MCF 10A (cell line): Measurements from ENCODE around the gene BRD2. TPM values are rescaled to one million over a fixed set of nuclear protein-coding genes. Genes with fewer than 3 reads are reported as not detected.

ENCODE experiments used
- BruUV-seq: library from RNA; stranded (reverse); fragments of 400-500 nt; replicated peaks from 2 replicates; lab custom pipeline; 2021; lab: Mats Ljungman, UMichigan
- CTCF ChIA-PET: fragments of 300-600 bp; sonication (Branson Sonifier 250); formaldehyde crosslinking; extraction: SDS; loops from one replicate; lab custom pipeline; 2021; ENCODE audit warnings: antibody characterized with exemption, inconsistent platforms; lab: Yijun Ruan, JAX
- POLR2A ChIA-PET: fragments of 300-600, 350-650 bp; sonication (Branson Sonifier 250); formaldehyde crosslinking; extraction: SDS; loops from one replicate; lab custom pipeline; 2020; ENCODE audit warnings: antibody characterized with exemption, inconsistent platforms; lab: Yijun Ruan, JAX
- DNase-seq: peaks from one replicate; pipeline ENCODE4 v3.0.0-alpha.2; 2018; ENCODE audit not compliant: unreplicated experiment
- H3K27ac Mint-ChIP-seq: one replicate; pipeline ENCODE4 v1.8.0; 2022; ENCODE audit warnings: mild to moderate bottlenecking, low read depth, mixed read lengths; ENCODE audit not compliant: unreplicated experiment
- H3K27me3 Mint-ChIP-seq: one replicate; pipeline ENCODE4 v1.8.0; 2022; ENCODE audit warnings: mixed read lengths; ENCODE audit not compliant: insufficient read depth, unreplicated experiment
- H3K36me3 Mint-ChIP-seq: one replicate; pipeline ENCODE4 v1.8.0; 2022; ENCODE audit warnings: mild to moderate bottlenecking, moderate library complexity, mixed read lengths; ENCODE audit not compliant: insufficient read depth, unreplicated experiment
- H3K4me1 Mint-ChIP-seq: one replicate; pipeline ENCODE4 v1.8.0; 2022; ENCODE audit warnings: mixed read lengths; ENCODE audit not compliant: insufficient read depth, unreplicated experiment
- H3K4me3 Mint-ChIP-seq: one replicate; pipeline ENCODE4 v1.8.0; 2022; ENCODE audit warnings: mild to moderate bottlenecking, moderate library complexity, mixed read lengths; ENCODE audit not compliant: unreplicated experiment
- H3K9me3 Mint-ChIP-seq: one replicate; pipeline ENCODE4 v1.8.0; 2022; ENCODE audit warnings: mixed read lengths; ENCODE audit not compliant: unreplicated experiment
- CTCF ChIP-seq: fragments of 200-600 bp; IDR thresholded peaks from one replicate; pipeline ENCODE4 v1.8.0; 2022; ENCODE audit warnings: antibody characterized with exemption, mild to moderate bottlenecking; ENCODE audit not compliant: unreplicated experiment
- intact Hi-C: fragments of 100-400 bp; cut with micrococcal nuclease; formaldehyde crosslinking; loops from 2 replicates; pipeline ENCODE4 v1.14.1; 2022
- total RNA-seq: library from RNA; stranded (reverse); gene quantifications from 2 replicates; pipeline ENCODE4 v1.2.3, GENCODE V29; 2022

The BRD2 gene
- total RNA-seq, 1 experiment from 2014 or later = 223 TPM

DNA sequence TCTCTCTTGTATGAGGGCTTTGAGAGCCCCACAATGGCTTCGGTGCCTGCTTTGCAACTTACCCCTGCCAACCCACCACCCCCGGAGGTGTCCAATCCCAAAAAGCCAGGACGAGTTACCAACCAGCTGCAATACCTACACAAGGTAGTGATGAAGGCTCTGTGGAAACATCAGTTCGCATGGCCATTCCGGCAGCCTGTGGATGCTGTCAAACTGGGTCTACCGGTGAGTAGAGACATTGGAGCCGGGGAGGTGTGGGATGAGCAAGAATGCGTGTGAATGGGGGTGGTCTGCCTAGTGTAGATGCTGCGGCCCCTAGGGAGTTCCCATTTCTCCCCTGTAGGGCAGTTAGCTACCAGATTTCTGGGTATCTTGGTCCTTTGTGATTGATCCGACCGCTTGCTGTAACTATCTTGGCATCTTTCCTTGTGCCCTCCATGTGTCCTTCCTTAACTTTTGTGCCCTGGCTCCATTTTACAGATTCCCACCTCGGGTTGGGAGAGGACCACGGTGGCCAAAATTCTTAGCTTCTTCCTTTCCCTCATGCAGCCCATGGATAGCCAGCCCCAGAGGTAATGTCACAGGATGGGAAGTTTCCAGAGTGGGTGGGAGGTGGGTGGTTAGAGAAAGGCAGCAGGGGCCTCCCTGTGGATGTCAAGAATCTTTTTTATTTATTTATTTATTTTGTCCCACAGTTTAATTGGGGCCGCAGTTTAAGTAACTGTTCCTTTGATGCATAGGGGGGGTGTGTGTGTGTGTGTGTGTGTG, 6.3 kb downstream of the BRD2 start:
- TF ChIP-seq CTCF = no peak
- intact Hi-C loops = loop anchor here (1.0 kb wide), 1 partner anchor 10 kb away; no protein-coding TSS in a partner anchor
- peak overlapping the region; percentile 90 for H3K4me3 Mint-ChIP-seq
- no TSS peak for BruUV-seq
- DNase-seq = no peak
- ChIA-PET CTCF (interaction anchor here (0.8 to 4.2 kb wide), 7 partner anchors 10 to 89 kb away, joined by 3 to 35 read pairs (median 8); partner anchors contain the start of gene HLA-DMA), POLR2A (interaction anchor here (0.6 to 10.4 kb wide), 25 partner anchors 8 to 798 kb away, joined by 3 to 245 read pairs (median 5); partner anchors contain the start of genes HLA-DMA, HLA-DMB, RING1 and RPS18)
- H3K9me3 Mint-ChIP-seq = no peaks in the 10 kb centered on the region
- peaks cover 38% of the 10 kb centered on the region for H3K4me1 Mint-ChIP-seq
- H3K36me3 Mint-ChIP-seq = peaks cover 94% of the 10 kb centered on the region
- no peaks in the 10 kb centered on the region for H3K27me3 Mint-ChIP-seq
- H3K27ac Mint-ChIP-seq = peak overlapping the region; percentile 99

- Mint-ChIP-seq H3K27me3 (no peaks in the 10 kb centered on the region), H3K36me3 (peaks cover 99% of the 10 kb centered on the region)
- POLR2A ChIA-PET = interaction anchor here (0.7 to 10.4 kb wide), 3 partner anchors 9 to 786 kb away, joined by 3 to 245 read pairs (median 6); partner anchors contain the start of genes HLA-DMB and PBX2
Measured at GRCh38 chr6:32975886-32976285, 7.5 kb downstream of the BRD2 start.

GRCh38 chr6:32976334-32977069, 8.1 kb downstream of the BRD2 start:
- H3K27ac Mint-ChIP-seq = no peak overlapping the region
- ChIA-PET POLR2A (interaction anchor here (1.1 to 10.4 kb wide), 2 partner anchors 8 to 43 kb away, joined by 3 to 245 read pairs; no protein-coding TSS in a partner anchor), CTCF (interaction anchor here (0.7 to 4.2 kb wide), 6 partner anchors 8 to 43 kb away, joined by 3 to 35 read pairs (median 7); partner anchors contain the start of gene HLA-DMA)
- peak overlapping the region; percentile 90 for H3K4me3 Mint-ChIP-seq
- BruUV-seq = no TSS peak
- no peak for DNase-seq
- no peaks in the 10 kb centered on the region for H3K9me3 Mint-ChIP-seq
- H3K4me1 Mint-ChIP-seq = peaks cover 32% of the 10 kb centered on the region
- H3K27me3 Mint-ChIP-seq = no peaks in the 10 kb centered on the region
- peaks cover 100% of the 10 kb centered on the region for H3K36me3 Mint-ChIP-seq
- intact Hi-C loops = no loop called here
- TF ChIP-seq CTCF = no peak

More at GRCh38 chr6:32975886-32976285, 7.5 kb downstream of the BRD2 start:
- CTCF ChIA-PET = interaction anchor here (0.7 to 4.2 kb wide), 5 partner anchors 9 to 42 kb away, joined by 3 to 35 read pairs (median 8); partner anchors contain the start of gene HLA-DMA
- Mint-ChIP-seq H3K27ac (no peak overlapping the region), H3K4me1 (peaks cover 38% of the 10 kb centered on the region), H3K4me3 (peak overlapping the region; percentile 90), H3K9me3 (no peaks in the 10 kb centered on the region)
- TF ChIP-seq CTCF = no peak
- intact Hi-C loops = no loop called here
- no peak for DNase-seq
- no TSS peak for BruUV-seq
